ENCODE data around the gene TCEA3.

DNA sequence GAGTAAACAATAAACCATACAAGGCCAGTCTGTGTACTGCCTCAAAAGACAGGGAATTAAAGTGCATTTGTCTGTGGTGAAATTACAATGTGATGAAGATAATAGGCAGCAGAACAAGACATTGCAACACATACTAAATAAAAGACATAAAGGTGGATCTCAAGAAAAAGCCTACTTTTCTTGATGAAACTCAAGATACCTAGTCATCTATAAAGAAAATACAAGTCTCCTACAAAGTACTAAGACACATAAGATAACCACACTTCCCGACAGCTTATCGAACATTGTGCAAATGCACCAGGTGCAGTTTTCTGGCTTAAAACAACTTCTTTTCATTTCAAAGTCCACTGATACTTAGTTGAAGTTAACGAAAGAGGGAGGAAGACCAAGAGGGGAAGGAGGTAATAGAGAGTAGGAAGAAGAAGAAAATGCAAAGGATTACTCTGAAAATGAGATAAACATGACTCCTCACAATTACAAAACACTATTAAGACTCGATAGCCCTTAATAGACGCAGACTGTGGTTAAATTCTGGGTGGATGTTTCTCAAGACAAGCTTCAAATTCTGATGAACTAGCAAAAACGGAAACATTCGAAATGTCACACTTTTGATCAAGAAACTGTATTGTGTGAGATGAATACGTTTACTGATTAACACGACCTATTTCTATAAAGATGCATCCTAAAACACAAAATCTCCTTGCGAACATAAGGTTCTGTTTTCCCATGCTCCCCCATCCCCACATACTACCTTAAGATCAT lies 82.4 kb downstream of the TCEA3 start:
- no peak for TF ChIP-seq POLR2A (IDR thresholded peaks at IDR 0.05)
- TF ChIP-seq, protein P1, sequence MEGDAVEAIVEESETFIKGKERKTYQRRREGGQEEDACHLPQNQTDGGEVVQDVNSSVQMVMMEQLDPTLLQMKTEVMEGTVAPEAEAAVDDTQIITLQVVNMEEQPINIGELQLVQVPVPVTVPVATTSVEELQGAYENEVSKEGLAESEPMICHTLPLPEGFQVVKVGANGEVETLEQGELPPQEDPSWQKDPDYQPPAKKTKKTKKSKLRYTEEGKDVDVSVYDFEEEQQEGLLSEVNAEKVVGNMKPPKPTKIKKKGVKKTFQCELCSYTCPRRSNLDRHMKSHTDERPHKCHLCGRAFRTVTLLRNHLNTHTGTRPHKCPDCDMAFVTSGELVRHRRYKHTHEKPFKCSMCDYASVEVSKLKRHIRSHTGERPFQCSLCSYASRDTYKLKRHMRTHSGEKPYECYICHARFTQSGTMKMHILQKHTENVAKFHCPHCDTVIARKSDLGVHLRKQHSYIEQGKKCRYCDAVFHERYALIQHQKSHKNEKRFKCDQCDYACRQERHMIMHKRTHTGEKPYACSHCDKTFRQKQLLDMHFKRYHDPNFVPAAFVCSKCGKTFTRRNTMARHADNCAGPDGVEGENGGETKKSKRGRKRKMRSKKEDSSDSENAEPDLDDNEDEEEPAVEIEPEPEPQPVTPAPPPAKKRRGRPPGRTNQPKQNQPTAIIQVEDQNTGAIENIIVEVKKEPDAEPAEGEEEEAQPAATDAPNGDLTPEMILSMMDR (IDR thresholded peaks at IDR 0.05 in 4 of 5, conservative IDR thresholded peaks at IDR 0.05 in 1 of 5): no peak

Data from gastrocnemius medialis (tissue), 4 donors.